PC-9 (cell line): ENCODE results near the gene ADARB2. TPM values are rescaled to one million over a fixed set of nuclear protein-coding genes. Genes with fewer than 3 reads are reported as not detected.

Source experiments
- BruUV-seq: library from RNA; stranded (reverse); fragments of 400-500 nt; replicated peaks from 2 replicates; lab custom pipeline; 2021; lab: Mats Ljungman, UMichigan
- CTCF ChIA-PET: fragments of 300-600 bp; sonication (Branson Sonifier 250); formaldehyde crosslinking; loops from one replicate; lab custom pipeline; 2022; ENCODE audit warnings: antibody characterized with exemption; lab: Charles Lee
- POLR2A ChIA-PET: fragments of 300-600 bp; sonication (Branson Sonifier 250); formaldehyde crosslinking; loops from one replicate; lab custom pipeline; 2022; ENCODE audit warnings: antibody characterized with exemption; ENCODE audit not compliant: unreplicated experiment; lab: Charles Lee
- DNase-seq, 2 experiments: peaks; one replicate each; pipeline versions ENCODE4 v3.0.0 to v3.0.0-alpha.2; 2015 to 2022; ENCODE audit warnings: mixed read lengths in 1 of 2
- H2AFZ ChIP-seq: fragments of 200-600 bp; sonication (generic); 2 replicates; pipeline ENCODE4 v1.8.1; 2017; ENCODE audit warnings: antibody characterized with exemption
- H3F3A ChIP-seq: fragments of 200-600 bp; sonication (generic); 2 replicates; pipeline ENCODE4 v1.8.1; 2017; ENCODE audit warnings: antibody characterized with exemption, mild to moderate bottlenecking, low read depth; ENCODE audit not compliant: insufficient read depth
- H3K27ac ChIP-seq: fragments of 200-600 bp; sonication (generic); 2 replicates; pipeline ENCODE4 v1.6.1; 2016; ENCODE audit warnings: mixed run types
- H3K27me3 ChIP-seq: fragments of 200-600 bp; sonication (generic); 2 replicates; pipeline ENCODE4 v1.6.1; 2016; ENCODE audit warnings: low read depth, mixed run types; ENCODE audit not compliant: insufficient read depth
- H3K36me3 ChIP-seq: fragments of 200-600 bp; sonication (generic); 2 replicates; pipeline ENCODE4 v1.6.1; 2016; ENCODE audit warnings: low read depth, mixed run types
- H3K4me1 ChIP-seq: fragments of 200-600 bp; sonication (generic); replicated peaks from 2 replicates; pipeline ENCODE4 v1.6.1; 2016; ENCODE audit warnings: mixed run types; ENCODE audit not compliant: insufficient read depth
- H3K4me2 ChIP-seq: fragments of 200-600 bp; sonication (generic); 2 replicates; pipeline ENCODE4 v1.6.1; 2017; ENCODE audit warnings: mixed run types
- H3K4me3 ChIP-seq: fragments of 200-600 bp; sonication (generic); 2 replicates; pipeline ENCODE4 v1.6.1; 2016; ENCODE audit warnings: mixed run types
- H3K79me2 ChIP-seq: fragments of 200-600 bp; sonication (generic); 2 replicates; pipeline ENCODE4 v1.6.1; 2017; ENCODE audit warnings: low read depth, mixed run types
- H3K9me2 ChIP-seq: fragments of 200-600 bp; sonication (generic); 2 replicates; pipeline ENCODE4 v1.8.1; 2017; ENCODE audit warnings: mild to moderate bottlenecking; ENCODE audit not compliant: insufficient read depth
- H3K9me3 ChIP-seq: fragments of 200-600 bp; sonication (generic); 2 replicates; pipeline ENCODE4 v1.8.1; 2016; ENCODE audit warnings: low read depth; ENCODE audit not compliant: insufficient read depth
- H4K20me1 ChIP-seq: fragments of 200-600 bp; sonication (generic); 2 replicates; pipeline ENCODE4 v1.8.1; 2017; ENCODE audit not compliant: insufficient read depth
- EZH2 ChIP-seq: fragments of 200-600 bp; sonication (generic); IDR thresholded peaks from 2 replicates; pipeline ENCODE4 v1.8.0; 2017; ENCODE audit warnings: antibody characterized with exemption, low read depth
- intact Hi-C: fragments of 100-400 bp; cut with micrococcal nuclease; formaldehyde crosslinking; loops from one replicate; pipeline ENCODE4 v1.10.0; 2022; ENCODE audit not compliant: unreplicated experiment
- total RNA-seq: library from RNA; stranded (reverse); gene quantifications from 2 replicates; pipeline ENCODE4 v1.2.3, GENCODE V29; 2021
- TF ChIP-seq, protein P1 (sequence below): fragments of 200-600 bp; sonication (generic); conservative IDR thresholded peaks from 2 replicates; pipeline ENCODE4 v1.6.1; 2017; ENCODE audit warnings: mixed run types, antibody characterized with exemption, mild to moderate bottlenecking, moderate library complexity

ADARB2 gene
- total RNA-seq, 1 experiment from 2014 or later, result not detected

DNA sequence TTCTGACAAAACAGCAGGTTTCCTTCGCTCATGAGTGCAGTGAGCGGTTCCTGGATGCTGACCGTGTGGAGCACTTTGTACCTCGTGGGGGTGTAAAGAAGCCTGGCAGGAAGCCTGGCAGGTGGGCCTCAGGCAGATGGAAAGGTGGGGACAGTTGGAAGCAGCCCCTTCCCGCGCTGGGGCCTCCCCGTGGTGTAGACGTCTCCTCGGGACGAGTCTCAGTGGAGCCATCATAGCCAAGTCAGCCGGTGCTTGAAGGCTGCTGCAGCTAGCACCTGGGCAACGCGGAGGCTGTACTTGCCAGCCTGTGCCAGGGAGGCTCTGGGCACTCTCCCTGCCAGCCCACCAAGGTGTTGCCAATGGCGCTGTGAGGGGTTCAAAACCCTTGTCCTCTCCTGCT lies 526.7 kb downstream of the ADARB2 start:
- Histone ChIP-seq H3K4me1 (no peaks in the 10 kb centered on the region), H3K4me3 (no peak overlapping the region), H4K20me1 (no peaks in the 10 kb centered on the region), H3K9me2 (no peaks in the 10 kb centered on the region), H3F3A (no peaks in the 10 kb centered on the region), H2AFZ (no peak overlapping the region), H3K27ac (no peak overlapping the region), H3K9me3 (no peaks in the 10 kb centered on the region), H3K4me2 (no peak overlapping the region), H3K79me2 (no peaks in the 10 kb centered on the region), H3K36me3 (no peaks in the 10 kb centered on the region), H3K27me3 (peaks cover 77% of the 10 kb centered on the region)
- intact Hi-C loops, result no loop called here
- ChIA-PET POLR2A (no interaction called here), CTCF (no interaction called here)
- no peak for DNase-seq
- TF ChIP-seq EZH2, result no peak
- TF ChIP-seq, protein P1, sequence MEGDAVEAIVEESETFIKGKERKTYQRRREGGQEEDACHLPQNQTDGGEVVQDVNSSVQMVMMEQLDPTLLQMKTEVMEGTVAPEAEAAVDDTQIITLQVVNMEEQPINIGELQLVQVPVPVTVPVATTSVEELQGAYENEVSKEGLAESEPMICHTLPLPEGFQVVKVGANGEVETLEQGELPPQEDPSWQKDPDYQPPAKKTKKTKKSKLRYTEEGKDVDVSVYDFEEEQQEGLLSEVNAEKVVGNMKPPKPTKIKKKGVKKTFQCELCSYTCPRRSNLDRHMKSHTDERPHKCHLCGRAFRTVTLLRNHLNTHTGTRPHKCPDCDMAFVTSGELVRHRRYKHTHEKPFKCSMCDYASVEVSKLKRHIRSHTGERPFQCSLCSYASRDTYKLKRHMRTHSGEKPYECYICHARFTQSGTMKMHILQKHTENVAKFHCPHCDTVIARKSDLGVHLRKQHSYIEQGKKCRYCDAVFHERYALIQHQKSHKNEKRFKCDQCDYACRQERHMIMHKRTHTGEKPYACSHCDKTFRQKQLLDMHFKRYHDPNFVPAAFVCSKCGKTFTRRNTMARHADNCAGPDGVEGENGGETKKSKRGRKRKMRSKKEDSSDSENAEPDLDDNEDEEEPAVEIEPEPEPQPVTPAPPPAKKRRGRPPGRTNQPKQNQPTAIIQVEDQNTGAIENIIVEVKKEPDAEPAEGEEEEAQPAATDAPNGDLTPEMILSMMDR, result no peak
- no TSS peak for BruUV-seq

DNA sequence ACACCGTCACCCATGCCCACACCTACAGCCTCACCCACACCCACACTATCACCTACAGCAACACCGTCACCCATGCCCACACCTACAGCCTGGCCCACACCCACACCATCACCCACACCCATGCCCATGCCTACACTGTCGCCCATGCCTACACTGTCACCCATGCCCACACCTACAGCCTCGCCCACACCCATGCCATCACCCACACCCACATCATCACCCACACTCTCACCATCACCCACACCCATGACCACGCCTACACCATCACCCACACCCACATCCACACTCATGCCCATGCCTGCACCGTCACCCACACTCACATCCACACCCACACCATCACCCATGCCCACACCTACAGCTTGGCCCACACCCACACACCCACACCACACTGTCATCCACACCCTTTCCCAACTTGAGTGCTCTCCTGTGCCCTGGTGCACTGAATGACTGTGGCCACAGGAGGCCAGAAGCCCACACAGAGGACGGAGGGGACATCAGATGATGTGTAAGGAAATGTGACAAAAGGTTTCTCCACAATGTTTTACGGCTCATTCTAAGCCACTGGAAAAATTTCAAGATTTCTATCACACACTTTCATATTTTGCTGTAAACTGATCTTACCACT lies 527.9 kb downstream of the ADARB2 start:
- Histone ChIP-seq H3K27me3 (peaks cover 72% of the 10 kb centered on the region), H4K20me1 (no peaks in the 10 kb centered on the region), H3K79me2 (no peaks in the 10 kb centered on the region), H3K4me3 (no peak overlapping the region), H3K36me3 (no peaks in the 10 kb centered on the region), H2AFZ (no peak overlapping the region), H3F3A (no peaks in the 10 kb centered on the region), H3K27ac (no peak overlapping the region), H3K4me1 (no peaks in the 10 kb centered on the region), H3K4me2 (no peak overlapping the region), H3K9me3 (no peaks in the 10 kb centered on the region), H3K9me2 (no peaks in the 10 kb centered on the region)
- ChIA-PET CTCF (no interaction called here), POLR2A (no interaction called here)
- intact Hi-C loops, result no loop called here
- no TSS peak for BruUV-seq
- no peak for DNase-seq
- no peak for TF ChIP-seq EZH2
- TF ChIP-seq, protein P1, result no peak

DNA sequence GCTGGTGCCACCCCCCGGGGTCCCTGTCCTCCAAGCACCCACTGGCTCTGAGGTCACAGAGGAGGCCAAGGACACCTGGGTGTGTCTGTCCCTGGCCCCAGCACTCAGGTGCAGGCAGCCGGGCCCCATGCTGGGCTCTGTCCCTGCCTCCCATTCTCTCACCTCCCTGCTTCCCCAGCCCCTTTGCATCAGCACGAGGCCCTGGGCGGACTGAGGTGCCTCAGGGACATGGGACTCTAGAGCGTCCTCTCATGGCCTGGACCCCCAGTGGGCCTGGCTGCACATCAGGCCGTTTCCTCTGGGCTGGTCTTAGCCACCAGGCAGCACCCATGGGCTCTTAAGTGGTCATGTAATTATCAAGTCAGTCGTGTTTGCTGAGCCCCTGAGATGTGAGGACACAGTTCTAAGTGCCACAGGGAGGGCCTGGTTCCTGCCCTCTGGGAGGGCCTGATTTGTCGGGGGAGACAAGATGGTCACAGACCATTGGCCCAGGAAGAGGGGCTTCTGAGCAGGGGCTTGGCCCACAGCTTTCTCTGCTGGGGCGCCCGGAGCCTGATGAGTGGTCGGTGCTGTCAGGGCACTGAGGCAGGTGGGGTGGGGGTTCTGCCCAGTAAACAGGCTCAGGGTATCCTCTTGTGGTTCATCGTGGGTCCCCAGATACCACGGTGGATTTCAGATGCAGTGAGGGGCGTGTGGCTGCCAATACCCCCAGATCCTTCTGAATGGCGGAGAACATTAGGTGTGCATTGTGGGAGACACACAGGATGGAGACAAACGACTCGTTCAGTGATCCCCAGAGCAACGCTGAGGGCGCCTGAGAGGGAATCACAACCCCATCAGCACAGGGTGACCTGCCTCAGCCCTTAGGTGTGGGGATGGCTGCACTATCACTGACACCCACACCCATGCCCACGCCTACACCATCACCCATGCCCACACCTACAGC lies 528.7 kb downstream of the ADARB2 start:
- BruUV-seq, result no TSS peak
- TF ChIP-seq, protein P1, result no peak
- TF ChIP-seq EZH2, result no peak
- POLR2A ChIA-PET, result no interaction called here
- Histone ChIP-seq H3K9me3 (no peaks in the 10 kb centered on the region), H3F3A (no peaks in the 10 kb centered on the region), H3K36me3 (no peaks in the 10 kb centered on the region), H3K4me1 (no peaks in the 10 kb centered on the region), H3K4me3 (no peak overlapping the region), H3K9me2 (no peaks in the 10 kb centered on the region), H3K27me3 (peaks cover 78% of the 10 kb centered on the region), H4K20me1 (no peaks in the 10 kb centered on the region), H3K27ac (no peak overlapping the region), H2AFZ (no peak overlapping the region), H3K79me2 (no peaks in the 10 kb centered on the region), H3K4me2 (no peak overlapping the region)
- DNase-seq, result no peak
- intact Hi-C loops, result no loop called here
- CTCF ChIA-PET, result no interaction called here
